Liver (tissue), 9 donors: ENCODE measurements around the gene PBX4. TPM values are rescaled to one million over a fixed set of nuclear protein-coding genes. Genes with fewer than 3 reads are reported as not detected.

Source experiments
- DNase-seq: peaks from one replicate; pipeline ENCODE4 v3.0.0-alpha.2; 2017; ENCODE audit warnings: low spot score
- H3K27ac ChIP-seq, 2 donors: one replicate each; pipeline ENCODE4 v1.7.0; 2013; ENCODE audit warnings: inconsistent platforms in 2 of 2, low read length in 2 of 2, control low read depth in 1 of 2, low read depth in 1 of 2, mild to moderate bottlenecking in 1 of 2
- H3K27me3 ChIP-seq, 4 donors: one replicate each; pipeline versions ENCODE4 v1.6.1 to v1.7.0; 2013; ENCODE audit warnings: low read length in 3 of 4, inconsistent platforms in 1 of 4, mild to moderate bottlenecking in 1 of 4, moderate library complexity in 1 of 4; ENCODE audit not compliant: control insufficient read depth in 4 of 4, insufficient read depth in 4 of 4
- H3K36me3 ChIP-seq, 4 donors: one replicate each; pipeline versions ENCODE4 v1.6.1 to v1.7.0; 2013; ENCODE audit warnings: low read length in 3 of 4, mild to moderate bottlenecking in 3 of 4, low read depth in 1 of 4, moderate library complexity in 1 of 4; ENCODE audit not compliant: control insufficient read depth in 4 of 4, insufficient read depth in 3 of 4
- H3K4me1 ChIP-seq, 4 donors: one replicate each; pipeline versions ENCODE4 v1.6.1 to v1.7.0; 2013; ENCODE audit warnings: low read length in 3 of 4, mild to moderate bottlenecking in 3 of 4, moderate library complexity in 1 of 4; ENCODE audit not compliant: control insufficient read depth in 4 of 4, insufficient read depth in 4 of 4
- H3K4me3 ChIP-seq, 3 donors: one replicate each; pipeline versions ENCODE4 v1.6.1 to v1.7.0; 2013; ENCODE audit warnings: low read length in 3 of 3, control low read depth in 1 of 3, low read depth in 1 of 3, mild to moderate bottlenecking in 1 of 3
- H3K9ac ChIP-seq, 2 donors: one replicate each; pipeline ENCODE4 v1.7.0; 2013; ENCODE audit warnings: low read length in 2 of 2, mild to moderate bottlenecking in 2 of 2, moderate library complexity in 2 of 2, control low read depth in 1 of 2, low read depth in 1 of 2
- H3K9me3 ChIP-seq, 4 donors: one replicate each; pipeline versions ENCODE4 v1.6.1 to v1.7.0; 2013; ENCODE audit warnings: low read length in 3 of 4; ENCODE audit not compliant: control insufficient read depth in 4 of 4
- EGR1 ChIP-seq, 2 donors: IDR thresholded peaks; 2 replicates each; pipeline ENCODE4 v1.6.1; 2016 to 2018; ENCODE audit warnings: antibody characterized with exemption in 2 of 2, low read depth in 2 of 2
- FOXA1 ChIP-seq: IDR thresholded peaks from 2 replicates; pipeline ENCODE4 v1.6.1; 2016; ENCODE audit warnings: antibody characterized with exemption
- FOXA2 ChIP-seq: IDR thresholded peaks from 2 replicates; pipeline ENCODE4 v1.6.1; 2016; ENCODE audit warnings: antibody characterized with exemption
- GABPA ChIP-seq, 2 donors: IDR thresholded peaks in 1 of 2; conservative IDR thresholded peaks in 1 of 2; 2 replicates each; pipeline ENCODE4 v1.6.1; 2016; ENCODE audit warnings: antibody characterized with exemption in 2 of 2, mild to moderate bottlenecking in 1 of 2, moderate library complexity in 1 of 2
- HNF4A ChIP-seq, 2 donors: conservative IDR thresholded peaks; 2 replicates each; pipeline ENCODE4 v1.6.1; 2016; ENCODE audit warnings: antibody characterized with exemption in 2 of 2, mild to moderate bottlenecking in 2 of 2
- HNF4G ChIP-seq: IDR thresholded peaks from 2 replicates; pipeline ENCODE4 v1.6.1; 2016; ENCODE audit warnings: antibody characterized with exemption
- JUND ChIP-seq, 2 donors: IDR thresholded peaks; 2 replicates each; pipeline ENCODE4 v1.6.1; 2016; ENCODE audit warnings: antibody characterized with exemption in 2 of 2
- NR2F2 ChIP-seq: IDR thresholded peaks from 2 replicates; pipeline ENCODE4 v1.6.1; 2016; ENCODE audit warnings: antibody characterized with exemption
- RAD21 ChIP-seq, 2 donors: IDR thresholded peaks; 2 replicates each; pipeline ENCODE4 v1.6.1; 2016; ENCODE audit warnings: antibody characterized with exemption in 2 of 2, mild to moderate bottlenecking in 2 of 2
- RXRA ChIP-seq, 2 donors: IDR thresholded peaks; 2 replicates each; pipeline ENCODE4 v1.6.1; 2017 to 2018; ENCODE audit warnings: antibody characterized with exemption in 2 of 2, mild to moderate bottlenecking in 1 of 2
- SP1 ChIP-seq: IDR thresholded peaks from 2 replicates; pipeline ENCODE4 v1.6.1; 2018; ENCODE audit warnings: antibody characterized with exemption, mild to moderate bottlenecking
- TAF1 ChIP-seq: conservative IDR thresholded peaks from 2 replicates; pipeline ENCODE4 v1.6.1; 2016; ENCODE audit warnings: antibody characterized with exemption, mild to moderate bottlenecking
- YY1 ChIP-seq: IDR thresholded peaks from 2 replicates; pipeline ENCODE4 v1.6.1; 2016; ENCODE audit warnings: antibody characterized with exemption, mild to moderate bottlenecking
- WGBS: extraction: QIAGEN DNeasy Blood & Tissue Kit; methylation state at CpG from one replicate; pipeline ENCODE4 v1.1.7; 2013; 5-methylcytosine and 5-hydroxymethylcytosine counted together
- polyA plus RNA-seq, 2 donors: library from polyadenylated mRNA; stranded (reverse) in 1 of 2; unstranded in 1 of 2; fragments of 200-250 nt in 1 of 2; fragments of >200 nt in 1 of 2; fragmentation: Nextera tagmentation in 1 of 2; extraction: Ambion mirVana in 1 of 2; gene quantifications; one replicate each; pipeline versions ENCODE4 v1.2.1 to v1.2.3, GENCODE V29; 2013 to 2015
- total RNA-seq, 2 donors: library from RNA; depleted of rRNA; stranded (reverse); fragments of >200 nt; gene quantifications; one replicate each; pipeline ENCODE4 v1.2.3, GENCODE V29; 2014
- TF ChIP-seq, protein P1 (sequence below): IDR thresholded peaks from 2 replicates; pipeline ENCODE4 v1.6.1; 2016; ENCODE audit warnings: antibody characterized with exemption
- TF ChIP-seq, protein P2 (sequence below): IDR thresholded peaks from 2 replicates; pipeline ENCODE4 v1.6.1; 2016; ENCODE audit warnings: antibody characterized with exemption
- TF ChIP-seq, protein P3 (sequence below): fragments of 150-350 bp; IDR thresholded peaks from 2 replicates; pipeline ENCODE4 v1.5.1; 2017; ENCODE audit warnings: improper control_type of control experiment, low read depth, low read length; ENCODE audit not compliant: missing input control
- donor health status: healthy.
- donor health status: healthy.
- donor health status: healthy.
- donor health status: healthy.
- donor health status: healthy.

PBX4 gene
- total and polyA plus RNA-seq, 4 donors = 0.19 to 0.59 (median 0.21) TPM; not detected in 1

DNA sequence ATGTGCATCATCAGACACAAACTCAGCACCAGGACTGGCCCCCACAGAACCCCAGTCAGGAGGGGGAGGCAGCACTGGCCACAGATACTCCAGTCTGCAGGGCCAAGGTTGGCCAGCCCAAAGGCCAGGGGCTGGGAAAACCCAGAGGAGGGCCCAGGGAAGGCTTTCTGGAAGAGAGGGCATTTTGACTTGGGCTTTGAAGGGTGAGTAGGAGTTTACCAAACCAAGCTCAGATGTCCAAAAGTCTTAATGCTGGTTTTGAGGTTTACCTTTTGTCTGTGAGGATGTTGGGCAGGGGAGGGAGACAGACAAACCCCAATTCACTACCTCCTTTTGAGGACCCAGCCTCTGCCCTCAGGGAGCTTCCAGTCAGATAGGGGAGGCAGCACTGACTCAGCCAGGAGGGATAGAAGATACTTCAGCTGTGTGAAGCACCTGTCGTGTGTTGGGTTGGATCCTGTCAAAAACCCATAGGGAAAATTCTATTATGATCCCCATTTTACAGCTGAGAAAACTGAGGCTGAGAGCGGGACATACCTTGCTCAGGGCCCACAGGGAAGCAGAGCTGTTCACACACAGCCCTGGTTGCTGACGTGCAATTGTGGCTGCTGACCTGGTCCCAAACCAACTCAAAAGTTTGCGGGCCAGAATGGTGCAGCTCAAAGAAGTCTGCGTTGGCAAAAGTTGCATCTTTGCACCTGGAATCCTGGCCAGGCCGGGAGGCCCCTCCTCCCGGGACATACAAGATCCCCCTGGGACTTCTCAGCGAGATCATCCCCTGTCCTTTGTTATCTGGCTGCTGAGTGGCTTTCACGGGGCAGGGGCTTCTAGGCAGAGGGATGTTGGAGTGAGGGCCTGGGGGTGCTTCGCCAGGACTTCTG lies 67.3 kb downstream of the PBX4 start:
- Histone ChIP-seq H3K4me1 (no peaks in the 10 kb centered on the region), H3K27ac (no peak overlapping the region), H3K9ac (no peak overlapping the region), H3K27me3 (peaks cover 0 to 5% (median 0%) of the 10 kb centered on the region in 4 donors), H3K4me3 (no peak overlapping the region), H3K9me3 (no peaks in the 10 kb centered on the region), H3K36me3 (no peaks in the 10 kb centered on the region)
- TF ChIP-seq SP1 (no peak), RXRA (IDR thresholded peaks at IDR 0.05) (no peak), HNF4A (conservative IDR thresholded peaks at IDR 0.05) (no peak), RAD21 (IDR thresholded peaks at IDR 0.05) (no peak), FOXA1 (no peak), EGR1 (IDR thresholded peaks at IDR 0.05; ENCODE audit: low read depth in 2 of 2) (no peak), FOXA2 (no peak), TAF1 (no peak), GABPA (IDR thresholded peaks at IDR 0.05 in 1 of 2, conservative IDR thresholded peaks at IDR 0.05 in 1 of 2) (no peak), YY1 (no peak), JUND (IDR thresholded peaks at IDR 0.05) (no peak), HNF4G (no peak), NR2F2 (no peak)
- TF ChIP-seq, protein P1, sequence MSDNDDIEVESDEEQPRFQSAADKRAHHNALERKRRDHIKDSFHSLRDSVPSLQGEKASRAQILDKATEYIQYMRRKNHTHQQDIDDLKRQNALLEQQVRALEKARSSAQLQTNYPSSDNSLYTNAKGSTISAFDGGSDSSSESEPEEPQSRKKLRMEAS = no peak
- TF ChIP-seq, protein P2, sequence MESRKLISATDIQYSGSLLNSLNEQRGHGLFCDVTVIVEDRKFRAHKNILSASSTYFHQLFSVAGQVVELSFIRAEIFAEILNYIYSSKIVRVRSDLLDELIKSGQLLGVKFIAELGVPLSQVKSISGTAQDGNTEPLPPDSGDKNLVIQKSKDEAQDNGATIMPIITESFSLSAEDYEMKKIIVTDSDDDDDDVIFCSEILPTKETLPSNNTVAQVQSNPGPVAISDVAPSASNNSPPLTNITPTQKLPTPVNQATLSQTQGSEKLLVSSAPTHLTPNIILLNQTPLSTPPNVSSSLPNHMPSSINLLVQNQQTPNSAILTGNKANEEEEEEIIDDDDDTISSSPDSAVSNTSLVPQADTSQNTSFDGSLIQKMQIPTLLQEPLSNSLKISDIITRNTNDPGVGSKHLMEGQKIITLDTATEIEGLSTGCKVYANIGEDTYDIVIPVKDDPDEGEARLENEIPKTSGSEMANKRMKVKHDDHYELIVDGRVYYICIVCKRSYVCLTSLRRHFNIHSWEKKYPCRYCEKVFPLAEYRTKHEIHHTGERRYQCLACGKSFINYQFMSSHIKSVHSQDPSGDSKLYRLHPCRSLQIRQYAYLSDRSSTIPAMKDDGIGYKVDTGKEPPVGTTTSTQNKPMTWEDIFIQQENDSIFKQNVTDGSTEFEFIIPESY = no peak
- TF ChIP-seq, protein P3, sequence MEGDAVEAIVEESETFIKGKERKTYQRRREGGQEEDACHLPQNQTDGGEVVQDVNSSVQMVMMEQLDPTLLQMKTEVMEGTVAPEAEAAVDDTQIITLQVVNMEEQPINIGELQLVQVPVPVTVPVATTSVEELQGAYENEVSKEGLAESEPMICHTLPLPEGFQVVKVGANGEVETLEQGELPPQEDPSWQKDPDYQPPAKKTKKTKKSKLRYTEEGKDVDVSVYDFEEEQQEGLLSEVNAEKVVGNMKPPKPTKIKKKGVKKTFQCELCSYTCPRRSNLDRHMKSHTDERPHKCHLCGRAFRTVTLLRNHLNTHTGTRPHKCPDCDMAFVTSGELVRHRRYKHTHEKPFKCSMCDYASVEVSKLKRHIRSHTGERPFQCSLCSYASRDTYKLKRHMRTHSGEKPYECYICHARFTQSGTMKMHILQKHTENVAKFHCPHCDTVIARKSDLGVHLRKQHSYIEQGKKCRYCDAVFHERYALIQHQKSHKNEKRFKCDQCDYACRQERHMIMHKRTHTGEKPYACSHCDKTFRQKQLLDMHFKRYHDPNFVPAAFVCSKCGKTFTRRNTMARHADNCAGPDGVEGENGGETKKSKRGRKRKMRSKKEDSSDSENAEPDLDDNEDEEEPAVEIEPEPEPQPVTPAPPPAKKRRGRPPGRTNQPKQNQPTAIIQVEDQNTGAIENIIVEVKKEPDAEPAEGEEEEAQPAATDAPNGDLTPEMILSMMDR = no peak
- no peak for DNase-seq
- WGBS = 83% methylated on average over 10 of the region's 10 CpGs

DNA sequence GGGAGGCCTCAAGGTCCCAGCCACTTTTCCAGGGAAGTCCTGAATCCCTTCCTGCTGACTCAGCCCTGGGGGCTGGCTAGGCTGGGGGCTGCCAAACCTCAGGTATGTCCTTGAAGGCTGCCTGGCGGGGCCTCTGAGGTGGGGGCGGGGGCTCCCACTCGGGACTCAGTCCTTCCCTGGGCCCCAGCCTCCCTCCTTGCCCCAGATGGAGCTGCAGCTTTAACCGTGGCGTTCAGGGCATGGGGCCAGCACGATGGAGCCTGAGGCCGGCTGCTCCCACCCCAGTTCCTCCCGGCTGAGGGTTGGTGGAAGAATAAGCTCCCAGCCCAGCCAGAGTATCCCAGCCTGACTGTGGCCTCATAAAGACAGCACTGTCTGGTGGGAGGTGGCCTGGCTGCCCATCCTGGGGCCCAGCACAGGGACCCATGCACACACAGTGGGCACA lies 68.0 kb downstream of the PBX4 start:
- DNase-seq = no peak

More for the DNA sequence above, 68.0 kb downstream of the PBX4 start:
- H3K27ac ChIP-seq = no peak overlapping the region
- H3K27me3 ChIP-seq = peaks cover 0 to 5% (median 0%) of the 10 kb centered on the region in 4 donors
- no peak overlapping the region for H3K4me3 ChIP-seq
- H3K4me1 ChIP-seq = no peaks in the 10 kb centered on the region
- H3K36me3 ChIP-seq = no peaks in the 10 kb centered on the region
- TF ChIP-seq SP1 = no peak
- no peak for TF ChIP-seq GABPA (IDR thresholded peaks at IDR 0.05 in 1 of 2, conservative IDR thresholded peaks at IDR 0.05 in 1 of 2)
- no peak for TF ChIP-seq HNF4G
- no peak for TF ChIP-seq RAD21 (IDR thresholded peaks at IDR 0.05)
- no peaks in the 10 kb centered on the region for H3K9me3 ChIP-seq
- no peak overlapping the region for H3K9ac ChIP-seq
- WGBS = 59% methylated on average over 8 of the region's 8 CpGs
